Measurements from ENCODE around the gene VPS33B. TPM values are rescaled to one million over a fixed set of nuclear protein-coding genes. Genes with fewer than 3 reads are reported as not detected.

VPS33B gene
- total and polyA plus RNA-seq, 2 of the 13 experiments (the other 11 are each of a cell fraction or from before 2014, with no cell fraction given) = 15.8 to 16.5 TPM

- 0 out of 2 replicates have a peak, but pooled peaks have one; percentile 20 for TF ChIP-seq HBP1 (CRISPR knock-in tag; IDR thresholded peaks at IDR 0.05; ENCODE audit: low read depth)
- peak; percentile 80 for TF ChIP-seq TFDP2 (CRISPR knock-in tag; IDR thresholded peaks at IDR 0.05)
- TF ChIP-seq, protein P1, sequence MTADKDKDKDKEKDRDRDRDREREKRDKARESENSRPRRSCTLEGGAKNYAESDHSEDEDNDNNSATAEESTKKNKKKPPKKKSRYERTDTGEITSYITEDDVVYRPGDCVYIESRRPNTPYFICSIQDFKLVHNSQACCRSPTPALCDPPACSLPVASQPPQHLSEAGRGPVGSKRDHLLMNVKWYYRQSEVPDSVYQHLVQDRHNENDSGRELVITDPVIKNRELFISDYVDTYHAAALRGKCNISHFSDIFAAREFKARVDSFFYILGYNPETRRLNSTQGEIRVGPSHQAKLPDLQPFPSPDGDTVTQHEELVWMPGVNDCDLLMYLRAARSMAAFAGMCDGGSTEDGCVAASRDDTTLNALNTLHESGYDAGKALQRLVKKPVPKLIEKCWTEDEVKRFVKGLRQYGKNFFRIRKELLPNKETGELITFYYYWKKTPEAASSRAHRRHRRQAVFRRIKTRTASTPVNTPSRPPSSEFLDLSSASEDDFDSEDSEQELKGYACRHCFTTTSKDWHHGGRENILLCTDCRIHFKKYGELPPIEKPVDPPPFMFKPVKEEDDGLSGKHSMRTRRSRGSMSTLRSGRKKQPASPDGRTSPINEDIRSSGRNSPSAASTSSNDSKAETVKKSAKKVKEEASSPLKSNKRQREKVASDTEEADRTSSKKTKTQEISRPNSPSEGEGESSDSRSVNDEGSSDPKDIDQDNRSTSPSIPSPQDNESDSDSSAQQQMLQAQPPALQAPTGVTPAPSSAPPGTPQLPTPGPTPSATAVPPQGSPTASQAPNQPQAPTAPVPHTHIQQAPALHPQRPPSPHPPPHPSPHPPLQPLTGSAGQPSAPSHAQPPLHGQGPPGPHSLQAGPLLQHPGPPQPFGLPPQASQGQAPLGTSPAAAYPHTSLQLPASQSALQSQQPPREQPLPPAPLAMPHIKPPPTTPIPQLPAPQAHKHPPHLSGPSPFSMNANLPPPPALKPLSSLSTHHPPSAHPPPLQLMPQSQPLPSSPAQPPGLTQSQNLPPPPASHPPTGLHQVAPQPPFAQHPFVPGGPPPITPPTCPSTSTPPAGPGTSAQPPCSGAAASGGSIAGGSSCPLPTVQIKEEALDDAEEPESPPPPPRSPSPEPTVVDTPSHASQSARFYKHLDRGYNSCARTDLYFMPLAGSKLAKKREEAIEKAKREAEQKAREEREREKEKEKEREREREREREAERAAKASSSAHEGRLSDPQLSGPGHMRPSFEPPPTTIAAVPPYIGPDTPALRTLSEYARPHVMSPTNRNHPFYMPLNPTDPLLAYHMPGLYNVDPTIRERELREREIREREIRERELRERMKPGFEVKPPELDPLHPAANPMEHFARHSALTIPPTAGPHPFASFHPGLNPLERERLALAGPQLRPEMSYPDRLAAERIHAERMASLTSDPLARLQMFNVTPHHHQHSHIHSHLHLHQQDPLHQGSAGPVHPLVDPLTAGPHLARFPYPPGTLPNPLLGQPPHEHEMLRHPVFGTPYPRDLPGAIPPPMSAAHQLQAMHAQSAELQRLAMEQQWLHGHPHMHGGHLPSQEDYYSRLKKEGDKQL (CRISPR knock-in tag; IDR thresholded peaks at IDR 0.05; ENCODE audit: low read depth) = no peak
- TF ChIP-seq POLR2AphosphoS5 (IDR thresholded peaks at IDR 0.05; ENCODE audit: low read depth, low read length) = peak; percentile 73
- no peak for TF ChIP-seq ZNF557 (CRISPR knock-in tag; IDR thresholded peaks at IDR 0.05)
- peak; percentile 91 for TF ChIP-seq POLR2G (IDR thresholded peaks at IDR 0.05; ENCODE audit: low read depth, low read length)
- 0 out of 2 replicates have a peak, but pooled peaks have one; percentile 27 for TF ChIP-seq ZSCAN25 (CRISPR knock-in tag; IDR thresholded peaks at IDR 0.05)
- TF ChIP-seq ZNF773 (CRISPR knock-in tag; IDR thresholded peaks at IDR 0.05; ENCODE audit: borderline replicate concordance) = no peak
- peak; percentile 80 for TF ChIP-seq POGZ (CRISPR knock-in tag; IDR thresholded peaks at IDR 0.05)
- TF ChIP-seq KAT8 (CRISPR knock-in tag; IDR thresholded peaks at IDR 0.05) = peak; percentile 99
- peak; percentile 67 for TF ChIP-seq ZNF501 (CRISPR knock-in tag; IDR thresholded peaks at IDR 0.05)
- TF ChIP-seq ZFP1 (CRISPR knock-in tag; IDR thresholded peaks at IDR 0.05) = no peak; the same call in 1 of the 2 replicates
- peak; percentile 37; the same call in 1 of the 2 replicates for TF ChIP-seq GLI4 (CRISPR knock-in tag; IDR thresholded peaks at IDR 0.05; ENCODE audit: borderline replicate concordance)
- peak; percentile 34 for TF ChIP-seq YY1 (IDR thresholded peaks at IDR 0.05; ENCODE audit: insufficient read depth, insufficient replicate concordance, low read depth, low read length)
- TF ChIP-seq, protein P2, sequence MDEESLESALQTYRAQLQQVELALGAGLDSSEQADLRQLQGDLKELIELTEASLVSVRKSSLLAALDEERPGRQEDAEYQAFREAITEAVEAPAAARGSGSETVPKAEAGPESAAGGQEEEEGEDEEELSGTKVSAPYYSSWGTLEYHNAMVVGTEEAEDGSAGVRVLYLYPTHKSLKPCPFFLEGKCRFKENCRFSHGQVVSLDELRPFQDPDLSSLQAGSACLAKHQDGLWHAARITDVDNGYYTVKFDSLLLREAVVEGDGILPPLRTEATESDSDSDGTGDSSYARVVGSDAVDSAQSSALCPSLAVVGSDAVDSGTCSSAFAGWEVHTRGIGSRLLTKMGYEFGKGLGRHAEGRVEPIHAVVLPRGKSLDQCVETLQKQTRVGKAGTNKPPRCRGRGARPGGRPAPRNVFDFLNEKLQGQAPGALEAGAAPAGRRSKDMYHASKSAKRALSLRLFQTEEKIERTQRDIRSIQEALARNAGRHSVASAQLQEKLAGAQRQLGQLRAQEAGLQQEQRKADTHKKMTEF (CRISPR knock-in tag; IDR thresholded peaks at IDR 0.05) = peak; percentile 69; the same call in 1 of the 2 replicates
- TF ChIP-seq CC2D1A (CRISPR knock-in tag; IDR thresholded peaks at IDR 0.05) = no peak
- TF ChIP-seq ZNF121 (CRISPR knock-in tag; IDR thresholded peaks at IDR 0.05) = no peak
- TF ChIP-seq ZNF350 (CRISPR knock-in tag; IDR thresholded peaks at IDR 0.05; ENCODE audit: borderline replicate concordance, low read depth) = peak; percentile 76
- TF ChIP-seq ZNF567 (CRISPR knock-in tag; IDR thresholded peaks at IDR 0.05; ENCODE audit: borderline replicate concordance) = 0 out of 2 replicates have a peak, but pooled peaks have one; percentile 20
- TF ChIP-seq ZMYM3 (CRISPR knock-in tag; IDR thresholded peaks at IDR 0.05) = peak; percentile 62
- TF ChIP-seq KLF11 (CRISPR knock-in tag; IDR thresholded peaks at IDR 0.05) = peak; percentile 38; the same call in 1 of the 2 replicates
Measured at GRCh38 chr15:91022075-91022831, at the start of gene VPS33B (continued).
